ENCODE results near the gene HOXC12. TPM values are rescaled to one million over a fixed set of nuclear protein-coding genes. Genes with fewer than 3 reads are reported as not detected.

Gene HOXC12
- total and polyA plus RNA-seq, 2 of the 8 experiments (the other 6 are each of a cell fraction or from before 2014, with no cell fraction given): not detected

DNA sequence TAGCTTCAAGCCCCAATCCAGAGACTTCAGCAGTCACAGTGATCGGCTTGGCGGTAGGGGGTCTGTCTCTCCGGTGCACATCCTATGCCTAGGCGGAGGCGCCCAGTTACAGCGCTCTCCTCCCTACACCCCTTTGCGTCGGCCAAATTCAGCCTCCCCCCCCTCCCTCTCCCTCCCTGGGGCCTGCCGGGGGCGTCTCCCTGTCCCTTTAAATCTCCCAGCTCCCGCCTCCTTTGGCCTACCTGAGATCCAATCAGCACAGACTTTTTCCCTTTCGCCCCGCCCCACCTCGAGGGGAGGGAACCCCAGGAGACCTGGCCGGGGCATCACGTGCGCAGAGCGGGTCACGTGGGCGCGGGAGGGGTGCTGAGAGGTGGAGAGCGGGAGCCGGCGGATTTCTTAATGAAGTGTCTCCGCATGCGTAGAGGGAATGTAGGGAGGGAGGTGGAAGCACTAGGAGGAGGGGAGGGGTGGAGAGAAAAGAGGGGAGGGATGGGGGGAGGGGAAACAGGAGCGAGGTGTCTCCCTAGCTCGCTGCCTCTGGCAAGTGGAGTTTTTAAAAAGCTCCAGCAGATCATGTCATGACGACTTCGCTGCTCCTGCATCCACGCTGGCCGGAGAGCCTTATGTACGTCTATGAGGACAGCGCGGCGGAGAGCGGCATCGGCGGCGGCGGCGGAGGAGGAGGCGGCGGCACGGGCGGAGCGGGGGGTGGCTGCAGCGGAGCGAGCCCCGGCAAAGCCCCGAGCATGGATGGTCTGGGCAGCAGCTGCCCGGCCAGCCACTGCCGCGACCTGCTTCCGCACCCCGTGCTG, 16.2 kb upstream of the HOXC12 start, which contains the start of gene HOXC13 (continued):
- TF ChIP-seq, protein P1, sequence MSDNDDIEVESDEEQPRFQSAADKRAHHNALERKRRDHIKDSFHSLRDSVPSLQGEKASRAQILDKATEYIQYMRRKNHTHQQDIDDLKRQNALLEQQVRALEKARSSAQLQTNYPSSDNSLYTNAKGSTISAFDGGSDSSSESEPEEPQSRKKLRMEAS (IDR thresholded peaks at IDR 0.05): peak; percentile 92
- TF ChIP-seq, protein P2, sequence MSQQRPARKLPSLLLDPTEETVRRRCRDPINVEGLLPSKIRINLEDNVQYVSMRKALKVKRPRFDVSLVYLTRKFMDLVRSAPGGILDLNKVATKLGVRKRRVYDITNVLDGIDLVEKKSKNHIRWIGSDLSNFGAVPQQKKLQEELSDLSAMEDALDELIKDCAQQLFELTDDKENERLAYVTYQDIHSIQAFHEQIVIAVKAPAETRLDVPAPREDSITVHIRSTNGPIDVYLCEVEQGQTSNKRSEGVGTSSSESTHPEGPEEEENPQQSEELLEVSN (IDR thresholded peaks at IDR 0.05): peak; percentile 96
- TF ChIP-seq TCF12 (IDR thresholded peaks at IDR 0.05; ENCODE audit: low read depth, low read length) (no peak), SP4 (IDR thresholded peaks at IDR 0.05; ENCODE audit: low read length) (peak; percentile 88), NRF1 (IDR thresholded peaks at IDR 0.05; ENCODE audit: low read depth, low read length) (no peak; the same call in 1 of the 2 replicates)

Data from H1 (cell line).